Lung microvascular endothelial cell (primary cell): ENCODE measurements around the gene PFKP. TPM values are rescaled to one million over a fixed set of nuclear protein-coding genes. Genes with fewer than 3 reads are reported as not detected.
"Not testable (repeated sequence)": the region's sequence is repeated elsewhere in the genome, so short reads cannot be mapped to it uniquely, and the experiment has no call there.

Experiments used
- DNase-seq, 2 donors: peaks; one replicate each; pipeline versions ENCODE4 v3.0.0 to v3.0.0-alpha.2; 2010; ENCODE audit warnings: low read depth in 2 of 2
- total RNA-seq: library from RNA; depleted of rRNA; stranded (reverse); fragments of >200 nt; gene quantifications from 2 replicates; pipeline ENCODE4 v1.2.1, GENCODE V29; 2014

The PFKP gene
- total RNA-seq, 1 donor from 2014 or later, result 110 TPM

DNA sequence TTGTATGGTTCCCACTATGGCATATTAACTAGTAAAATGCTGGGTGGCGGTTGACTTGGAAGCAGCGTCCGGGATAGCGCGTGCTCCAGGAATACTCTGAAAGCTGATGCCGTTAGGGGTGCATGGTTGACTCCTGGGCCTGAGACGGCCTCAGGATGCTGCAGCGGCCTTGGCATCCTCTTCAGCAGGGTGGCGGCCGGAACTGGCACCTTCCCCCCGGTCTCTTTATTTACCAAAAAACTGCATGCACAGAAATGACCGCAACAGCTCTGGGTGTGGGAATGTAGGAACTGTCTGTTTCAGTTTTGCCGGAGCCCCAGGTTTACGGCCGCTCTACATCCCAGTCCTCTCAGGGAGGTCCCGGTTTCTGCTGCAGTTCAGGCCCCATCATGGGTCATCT, 28.8 kb downstream of the PFKP start:
- DNase-seq, result peak; percentile 36 to 41

DNA sequence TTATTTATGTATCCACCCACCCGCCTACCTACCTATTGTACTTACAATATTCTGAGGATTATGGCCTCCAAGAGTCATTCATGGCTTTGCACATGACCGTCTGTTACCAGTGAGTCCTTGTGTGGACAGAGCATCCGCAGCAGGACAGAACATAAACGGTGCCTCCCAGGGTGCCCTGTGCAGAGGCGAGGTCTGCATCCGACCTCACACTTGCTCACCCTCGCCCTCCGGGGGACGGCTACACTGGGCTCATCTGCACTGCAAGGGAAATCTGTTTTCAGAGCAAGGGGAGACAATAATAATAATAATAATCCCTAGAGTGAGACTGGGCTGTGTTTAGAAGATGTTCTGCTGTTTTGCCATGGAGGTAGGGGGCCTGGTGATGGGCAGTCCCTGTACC, 29.8 kb downstream of the PFKP start:
- DNase-seq, result no peak

GRCh38 chr10:3098689-3099088, 31.3 kb downstream of the PFKP start:
- DNase-seq, result no peak

- no peak for DNase-seq
Measured at GRCh38 chr10:3099291-3100092, 32.1 kb downstream of the PFKP start.

GRCh38 chr10:3100093-3100792, 32.9 kb downstream of the PFKP start:
- DNase-seq, result no peak

- no peak for DNase-seq
Measured at GRCh38 chr10:3100856-3101640, 33.7 kb downstream of the PFKP start.

DNA sequence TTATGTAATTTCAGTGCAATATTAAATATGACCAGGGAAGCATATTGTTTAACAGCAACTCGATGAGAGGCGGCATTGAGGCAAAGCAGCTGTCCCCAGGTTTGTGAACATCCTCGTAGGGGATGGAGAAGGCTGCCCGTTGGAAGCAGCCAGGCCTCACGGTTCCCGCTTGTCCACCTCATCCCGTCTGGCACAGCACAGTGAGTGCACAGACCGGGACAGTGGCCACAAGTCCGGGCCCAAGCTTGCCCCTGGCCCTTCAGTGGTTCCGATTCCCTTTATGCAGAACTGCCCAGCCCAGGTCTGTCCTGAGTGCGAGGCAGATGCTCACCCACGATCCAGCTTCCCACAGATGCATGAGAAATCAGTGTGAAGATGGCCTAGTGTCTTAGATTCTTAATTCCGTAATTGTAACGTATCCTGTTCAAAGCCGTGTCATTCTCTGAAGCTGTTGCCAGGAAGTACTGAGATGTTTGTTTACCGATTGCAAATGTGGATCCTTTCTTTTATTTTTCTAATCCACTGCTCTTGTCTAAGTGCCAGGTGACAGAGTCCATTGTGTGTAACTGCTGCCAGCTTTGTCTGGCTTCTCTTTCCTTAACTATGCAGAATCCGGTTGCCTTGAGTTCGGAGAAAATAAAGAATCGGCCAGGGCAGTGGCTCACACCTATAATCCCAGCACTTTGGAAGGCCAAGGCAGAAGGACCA, 35.5 kb downstream of the PFKP start:
- DNase-seq, result peak; percentile 79 to 94

- no peak for DNase-seq
Measured at GRCh38 chr10:3103646-3104045, 36.3 kb downstream of the PFKP start.

DNA sequence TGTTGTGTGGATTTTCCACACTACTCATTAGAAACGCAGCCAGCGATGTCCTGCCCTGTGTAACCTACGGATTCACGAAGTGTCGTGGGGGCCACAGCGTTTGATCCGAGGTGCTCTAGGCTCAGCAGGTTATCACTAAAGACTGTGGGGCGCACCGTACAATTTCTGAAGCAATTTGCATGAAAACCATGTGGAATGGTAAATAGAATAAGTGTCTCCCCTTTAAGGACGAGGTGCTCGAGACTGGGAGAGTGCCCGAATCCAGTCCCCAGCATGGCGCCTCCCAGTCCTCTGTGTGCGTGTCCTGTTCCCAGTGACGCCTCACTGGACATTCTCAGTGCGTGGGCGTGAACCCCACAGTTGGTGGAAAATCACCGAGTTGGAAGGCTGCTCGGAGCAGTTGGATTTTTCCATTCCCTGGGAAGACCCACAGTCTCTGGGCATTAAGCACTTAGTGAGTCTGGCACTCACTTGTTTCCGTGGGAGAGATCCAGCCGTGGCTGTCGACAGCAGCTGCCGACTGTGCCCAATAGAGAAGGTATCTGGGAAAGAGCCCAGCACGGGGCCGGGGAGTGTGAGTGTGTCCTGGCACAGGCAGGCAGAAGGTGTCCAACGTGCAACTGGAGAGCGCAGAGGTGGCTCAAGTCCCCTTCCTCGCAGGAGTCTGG, 37.0 kb downstream of the PFKP start:
- no peak for DNase-seq

DNA sequence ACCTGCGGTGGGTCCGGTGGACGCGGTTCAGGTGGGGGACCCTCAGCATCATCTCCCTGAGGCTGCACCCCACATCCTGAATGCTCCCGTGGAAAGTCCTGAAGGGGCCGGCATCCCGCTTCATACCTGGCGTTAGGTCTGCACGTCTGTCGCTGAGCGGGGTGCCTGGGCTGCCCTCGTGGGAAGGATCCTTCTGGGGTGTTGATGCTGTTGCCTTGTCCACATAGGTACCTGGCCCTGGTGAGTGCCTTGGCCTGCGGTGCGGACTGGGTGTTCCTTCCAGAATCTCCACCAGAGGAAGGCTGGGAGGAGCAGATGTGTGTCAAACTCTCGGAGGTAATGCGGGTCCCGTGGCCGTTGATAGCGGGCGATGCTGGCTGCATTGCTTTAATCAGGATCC, 37.8 kb downstream of the PFKP start:
- DNase-seq, result no peak

GRCh38 chr10:3105905-3106304, 38.6 kb downstream of the PFKP start:
- DNase-seq, result no peak

DNA sequence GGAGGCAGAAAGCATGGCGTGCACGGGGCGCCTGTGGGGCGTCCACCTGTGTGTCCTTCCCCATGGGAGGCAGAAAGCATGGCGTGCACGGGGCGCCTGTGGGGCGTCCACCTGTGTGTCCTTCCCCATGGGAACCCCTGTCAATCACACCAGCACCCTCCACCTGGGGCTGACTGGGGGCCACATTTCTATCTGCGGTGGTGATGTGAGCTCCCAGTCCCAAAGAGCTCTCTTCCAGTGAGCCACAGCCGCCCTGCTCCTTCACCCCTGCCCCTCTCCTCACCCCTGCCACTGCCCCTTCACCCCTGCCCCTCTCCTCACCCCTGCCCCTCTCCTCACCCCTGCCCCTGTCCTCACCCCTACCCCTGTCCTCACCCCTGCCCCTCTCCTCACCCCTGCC, 39.0 kb downstream of the PFKP start:
- DNase-seq, result not testable (repeated sequence)

GRCh38 chr10:3106928-3107425, 39.6 kb downstream of the PFKP start:
- DNase-seq, result no peak

GRCh38 chr10:3107426-3107961, 40.1 kb downstream of the PFKP start:
- no peak for DNase-seq

- no peak for DNase-seq
Measured at GRCh38 chr10:3108033-3108432, 40.7 kb downstream of the PFKP start.

- DNase-seq, result no peak
Measured at GRCh38 chr10:3108575-3109105, 41.3 kb downstream of the PFKP start.

DNA sequence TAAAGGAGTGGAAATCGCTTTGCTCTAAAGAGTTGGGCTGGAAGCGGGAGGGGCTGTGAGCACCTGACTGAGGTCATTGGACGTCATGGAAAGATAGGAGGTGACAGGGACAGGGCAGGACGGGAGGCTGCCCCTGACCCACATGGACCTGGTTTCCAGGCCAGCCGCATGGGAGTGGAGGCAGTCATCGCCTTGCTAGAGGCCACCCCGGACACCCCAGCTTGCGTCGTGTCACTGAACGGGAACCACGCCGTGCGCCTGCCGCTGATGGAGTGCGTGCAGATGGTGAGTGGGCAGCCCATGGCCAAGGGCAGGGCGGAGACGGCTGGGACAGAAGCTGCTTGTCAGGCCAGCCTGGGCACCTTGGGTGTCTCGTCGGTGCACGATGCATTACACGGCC, 41.8 kb downstream of the PFKP start:
- no peak for DNase-seq

GRCh38 chr10:3109633-3110032, 42.3 kb downstream of the PFKP start:
- no peak for DNase-seq

DNA sequence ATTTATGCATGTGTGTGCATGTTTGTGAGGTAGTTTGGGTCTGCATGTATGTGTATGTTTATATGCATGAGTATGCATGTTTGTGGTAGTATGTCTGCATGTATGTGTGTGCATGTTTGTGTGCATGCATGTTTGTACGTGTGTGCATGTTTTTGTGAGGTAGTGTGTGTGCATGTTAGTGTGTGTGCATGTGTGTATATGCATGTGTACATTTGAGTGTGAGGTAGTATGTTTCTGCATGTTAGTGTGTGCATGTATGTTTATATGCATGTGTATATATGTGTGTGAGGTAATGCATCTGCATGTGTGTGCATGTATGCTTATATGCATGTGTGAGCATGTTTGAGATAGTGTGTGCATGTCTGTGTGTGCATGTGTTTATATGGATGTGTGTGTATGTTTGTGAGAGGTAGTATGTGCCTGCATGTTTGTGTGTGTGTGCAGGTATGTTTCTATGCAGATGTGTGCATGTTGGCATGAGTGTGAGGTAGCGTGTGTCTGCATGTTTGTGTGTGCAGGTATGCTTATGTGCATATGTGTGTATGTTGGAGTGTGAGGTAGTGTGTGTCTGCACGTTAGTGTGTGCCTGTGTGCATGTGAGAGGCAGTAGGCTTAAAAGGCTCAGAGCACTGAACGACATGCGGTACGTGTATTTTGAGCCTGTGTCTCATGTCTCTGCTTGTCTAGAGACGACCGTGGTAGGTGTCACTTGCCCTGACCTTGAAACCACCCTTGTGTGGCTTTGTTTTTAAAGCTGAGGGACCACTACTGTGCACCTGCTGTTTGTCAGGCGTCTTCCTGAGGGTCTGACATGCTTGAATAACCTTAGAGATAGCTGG, 43.7 kb downstream of the PFKP start:
- DNase-seq, result no peak
